Limb (tissue), 2 donors: ENCODE data around the gene VAV3.

Source experiments
- DNase-seq, 2 donors: peaks; one replicate each; pipeline ENCODE4 v3.0.0-alpha.2; 2016; ENCODE audit errors: extremely low spot score in 2 of 2

VAV3 gene

GRCh38 chr1:107842241-107842640, 122.7 kb downstream of the VAV3 start:
- DNase-seq: no peak

GRCh38 chr1:107840725-107841124, 124.3 kb downstream of the VAV3 start:
- DNase-seq: no peak

- DNase-seq: no peak
Observed at GRCh38 chr1:107838056-107838455, 126.9 kb downstream of the VAV3 start.

GRCh38 chr1:107835151-107835670, 129.8 kb downstream of the VAV3 start:
- no peak for DNase-seq

GRCh38 chr1:107833061-107833460, 131.9 kb downstream of the VAV3 start:
- no peak for DNase-seq

GRCh38 chr1:107831921-107832320, 133.1 kb downstream of the VAV3 start:
- DNase-seq: no peak

GRCh38 chr1:107830526-107830925, 134.5 kb downstream of the VAV3 start:
- DNase-seq: no peak

- no peak for DNase-seq
Observed at GRCh38 chr1:107830075-107830474, 134.9 kb downstream of the VAV3 start.

GRCh38 chr1:107829036-107829770, 135.8 kb downstream of the VAV3 start:
- no peak for DNase-seq

- DNase-seq: no peak
Observed at GRCh38 chr1:107824946-107825345, 140.0 kb downstream of the VAV3 start.

GRCh38 chr1:107821340-107821739, 143.6 kb downstream of the VAV3 start:
- DNase-seq: no peak

- no peak for DNase-seq
Observed at GRCh38 chr1:107820801-107821200, 144.2 kb downstream of the VAV3 start.

GRCh38 chr1:107817935-107818334, 147.0 kb downstream of the VAV3 start:
- DNase-seq: no peak

- DNase-seq: no peak
Observed at GRCh38 chr1:107817206-107817605, 147.8 kb downstream of the VAV3 start.

- no peak for DNase-seq
Observed at GRCh38 chr1:107810291-107810951, 154.6 kb downstream of the VAV3 start.

GRCh38 chr1:107807855-107808254, 157.1 kb downstream of the VAV3 start:
- DNase-seq: no peak

GRCh38 chr1:107807405-107807804, 157.6 kb downstream of the VAV3 start:
- no peak for DNase-seq

GRCh38 chr1:107806902-107807301, 158.1 kb downstream of the VAV3 start:
- DNase-seq: no peak

- DNase-seq: no peak
Observed at GRCh38 chr1:107804741-107805140, 160.2 kb downstream of the VAV3 start.

GRCh38 chr1:107804134-107804533, 160.8 kb downstream of the VAV3 start:
- no peak for DNase-seq

- DNase-seq: no peak
Observed at GRCh38 chr1:107803579-107803978, 161.4 kb downstream of the VAV3 start.

- no peak for DNase-seq
Observed at GRCh38 chr1:107802654-107803053, 162.3 kb downstream of the VAV3 start.

- DNase-seq: no peak
Observed at GRCh38 chr1:107795994-107796393, 169.0 kb downstream of the VAV3 start.
